IMR-90 (cell line): Measurements from ENCODE around the gene HNMT. TPM values are rescaled to one million over a fixed set of nuclear protein-coding genes. Genes with fewer than 3 reads are reported as not detected.

Experiments used
- ATAC-seq: fragments of 200-7000 bp; cut with Tn5 transposase; 2 replicates; pipeline ENCODE4 v1.9.1; 2020; ENCODE audit warnings: low read depth, mild to moderate bottlenecking, moderate library complexity
- BruUV-seq: library from RNA; stranded (reverse); fragments of 400-500 nt; replicated peaks from 2 replicates; lab custom pipeline; 2021; lab: Mats Ljungman, UMichigan
- CTCF ChIA-PET: fragments of 300-600 bp; formaldehyde crosslinking; extraction: SDS; loops from one replicate; lab custom pipeline; 2021; ENCODE audit warnings: antibody characterized with exemption; lab: Yijun Ruan, JAX
- POLR2A ChIA-PET: fragments of 300-600 bp; sonication (Branson Sonifier 250); formaldehyde crosslinking; loops from one replicate; lab custom pipeline; 2022; ENCODE audit warnings: antibody characterized with exemption; ENCODE audit not compliant: unreplicated experiment; lab: Charles Lee
- DNase-seq: peaks from one replicate; pipeline ENCODE4 v3.0.0; 2013
- H2AFZ ChIP-seq: replicated peaks from 2 replicates; pipeline ENCODE3; 2013; ENCODE audit warnings: low read length, mild to moderate bottlenecking; ENCODE audit not compliant: poor library complexity
- H2AK5ac ChIP-seq: 2 replicates; pipeline ENCODE4 v1.6.1; 2013; ENCODE audit warnings: low read depth, low read length, inconsistent platforms
- H2AK9ac ChIP-seq: replicated peaks from 2 replicates; pipeline ENCODE3; 2013; ENCODE audit warnings: mild to moderate bottlenecking, low read depth, low read length, moderate library complexity; ENCODE audit not compliant: poor library complexity
- H2BK120ac ChIP-seq: 2 replicates; pipeline ENCODE4 v1.6.1; 2013; ENCODE audit warnings: low read depth, low read length, inconsistent platforms
- H2BK15ac ChIP-seq: 3 replicates; pipeline ENCODE4 v1.6.1; 2013; ENCODE audit warnings: low read depth, low read length, inconsistent platforms
- H2BK20ac ChIP-seq: 2 replicates; pipeline ENCODE4 v1.6.1; 2013; ENCODE audit warnings: low read depth, mild to moderate bottlenecking, inconsistent platforms, low read length, moderate library complexity
- H2BK5ac ChIP-seq: 2 replicates; pipeline ENCODE4 v1.6.1; 2013; ENCODE audit warnings: mild to moderate bottlenecking, low read depth, low read length, inconsistent platforms; ENCODE audit not compliant: poor library complexity, severe bottlenecking
- H3K14ac ChIP-seq: replicated peaks from 2 replicates; pipeline ENCODE4 v1.6.1; 2013; ENCODE audit warnings: low read depth, low read length, inconsistent platforms
- H3K18ac ChIP-seq: 2 replicates; pipeline ENCODE4 v1.6.1; 2013; ENCODE audit warnings: low read depth, low read length, control low read depth
- H3K23ac ChIP-seq: 2 replicates; pipeline ENCODE4 v1.6.1; 2013; ENCODE audit warnings: low read depth, low read length, inconsistent platforms
- H3K27ac ChIP-seq: 2 replicates; pipeline ENCODE4 v1.5.1; 2013; ENCODE audit warnings: mild to moderate bottlenecking, control low read depth, low read length; ENCODE audit not compliant: insufficient read depth
- H3K27me3 ChIP-seq: 2 replicates; pipeline ENCODE4 v1.6.1; 2013; ENCODE audit warnings: low read length; ENCODE audit not compliant: control insufficient read depth, insufficient read depth
- H3K36me3 ChIP-seq: 2 replicates; pipeline ENCODE4 v1.6.1; 2013; ENCODE audit warnings: low read length, mixed read lengths; ENCODE audit not compliant: control insufficient read depth, insufficient read depth
- H3K4ac ChIP-seq: 2 replicates; pipeline ENCODE4 v1.6.1; 2013; ENCODE audit warnings: low read depth, low read length, inconsistent platforms
- H3K4me1 ChIP-seq: 2 replicates; pipeline ENCODE4 v1.6.1; 2013; ENCODE audit warnings: low read length, mixed read lengths; ENCODE audit not compliant: control insufficient read depth, insufficient read depth
- H3K4me2 ChIP-seq: 2 replicates; pipeline ENCODE4 v1.6.1; 2013; ENCODE audit warnings: low read depth, mild to moderate bottlenecking, control low read depth, low read length, moderate library complexity
- H3K4me3 ChIP-seq: 2 replicates; pipeline ENCODE4 v1.5.1; 2013; ENCODE audit warnings: low read depth, mild to moderate bottlenecking, control low read depth, low read length, moderate library complexity; ENCODE audit not compliant: insufficient read depth
- H3K56ac ChIP-seq: 2 replicates; pipeline ENCODE4 v1.6.1; 2013; ENCODE audit warnings: low read length, inconsistent platforms; ENCODE audit not compliant: insufficient read depth; ENCODE audit errors: extremely low read depth
- H3K79me1 ChIP-seq, 2 experiments: 2 replicates each; pipeline ENCODE4 v1.6.1; 2013; ENCODE audit warnings: low read length in 2 of 2, inconsistent platforms in 1 of 2, low read depth in 1 of 2
- H3K9ac ChIP-seq: 2 replicates; pipeline ENCODE4 v1.6.1; 2013; ENCODE audit warnings: low read depth, low read length, control low read depth
- H3K9me1 ChIP-seq: 2 replicates; pipeline ENCODE4 v1.6.1; 2013; ENCODE audit warnings: low read length, inconsistent platforms; ENCODE audit not compliant: insufficient read depth
- H3K9me3 ChIP-seq: 2 replicates; pipeline ENCODE4 v1.6.1; 2013; ENCODE audit warnings: low read length; ENCODE audit not compliant: control insufficient read depth, insufficient read depth
- H4K20me1 ChIP-seq: 2 replicates; pipeline ENCODE4 v1.6.1; 2013; ENCODE audit warnings: low read length, inconsistent platforms; ENCODE audit not compliant: insufficient read depth
- H4K5ac ChIP-seq: 2 replicates; pipeline ENCODE4 v1.6.1; 2013; ENCODE audit warnings: mild to moderate bottlenecking, low read depth, low read length, control low read depth
- H4K8ac ChIP-seq, 2 experiments: 2 replicates each; pipeline ENCODE4 v1.6.1; 2013; ENCODE audit warnings: low read depth in 2 of 2, low read length in 2 of 2, control low read depth in 1 of 2, inconsistent platforms in 1 of 2
- H4K91ac ChIP-seq: 2 replicates; pipeline ENCODE4 v1.6.1; 2013; ENCODE audit warnings: low read depth, low read length, inconsistent platforms; ENCODE audit not compliant: insufficient read depth
- NFE2L2 ChIP-seq: fragments of 150-350 bp; IDR thresholded peaks from 2 replicates; pipeline ENCODE4 v1.6.1; 2016; ENCODE audit warnings: low read depth, mild to moderate bottlenecking, low read length
- POLR2A ChIP-seq: IDR thresholded peaks from 2 replicates; pipeline ENCODE4 v1.6.1; 2012; ENCODE audit warnings: mild to moderate bottlenecking, low read depth, low read length
- RAD21 ChIP-seq: IDR thresholded peaks from 2 replicates; pipeline ENCODE4 v1.6.1; 2012; ENCODE audit warnings: low read length, improper control_type of control experiment
- SMC3 ChIP-seq: fragments of 150-350 bp; IDR thresholded peaks from 2 replicates; pipeline ENCODE4 v1.6.1; 2016; ENCODE audit warnings: low read depth, mild to moderate bottlenecking, antibody characterized with exemption, low read length, moderate library complexity
- USF2 ChIP-seq: fragments of 150-350 bp; IDR thresholded peaks from 2 replicates; pipeline ENCODE4 v1.6.1; 2017; ENCODE audit warnings: mild to moderate bottlenecking, antibody characterized with exemption, low read length, low read depth
- WGBS, 2 experiments: methylation state at CpG; one replicate each; pipeline versions ENCODE4 v1.1.5 to v1.1.7; 2013; ENCODE audit warnings: missing lambda C conversion rate in 2 of 2; ENCODE audit not compliant: insufficient read length in 1 of 2; ENCODE audit errors: extremely low coverage in 2 of 2; 5-methylcytosine and 5-hydroxymethylcytosine counted together
- dilution Hi-C: fragments of 300-500 bp; cut with HindIII; formaldehyde crosslinking; loops from one replicate; pipeline ENCODE4 v1.14.3; 2018; ENCODE audit warnings: low sequenced_read_pairs; ENCODE audit not compliant: unreplicated experiment
- in situ Hi-C: fragments of 300-500 bp; cut with MboI; formaldehyde crosslinking; loops from 3 replicates; pipeline ENCODE4 v1.14.3; 2019; ENCODE audit warnings: low sequenced_read_pairs, inconsistent platforms, mixed read lengths
- intact Hi-C: fragments of 100-400 bp; cut with micrococcal nuclease; formaldehyde crosslinking; loops from 2 replicates; pipeline ENCODE4 v1.10.0; 2022
- polyA plus RNA-seq, 3 experiments: library from polyadenylated mRNA; depleted of rRNA; stranded (reverse); fragments of >200 nt; gene quantifications; 2 replicates each; pipeline ENCODE4 v1.2.3, GENCODE V29; 2012; ENCODE audit warnings: low replicate concordance in 1 of 3
- total RNA-seq: library from RNA; depleted of rRNA; stranded (reverse); fragments of >200 nt; gene quantifications from 2 replicates; pipeline ENCODE4 v1.2.3, GENCODE V29; 2012

Gene HNMT
- total and polyA plus RNA-seq, 2 of the 4 experiments (the other 2 are of a cell fraction) = 6.4 to 14.2 TPM

GRCh38 chr2:138023976-138024375, 59.7 kb downstream of the HNMT start:
- Histone ChIP-seq H2BK5ac (no peak overlapping the region), H3K56ac (no peak overlapping the region), H3K23ac (no peak overlapping the region), H2BK120ac (no peak overlapping the region), H4K5ac (no peak overlapping the region), H3K4ac (no peak overlapping the region), H4K20me1 (no peaks in the 10 kb centered on the region), H3K4me3 (no peak overlapping the region), H3K36me3 (no peaks in the 10 kb centered on the region), H3K9me3 (no peaks in the 10 kb centered on the region), H2BK15ac (no peak overlapping the region), H3K18ac (no peak overlapping the region), H3K14ac (no peak overlapping the region), H3K9ac (no peak overlapping the region), H2AK5ac (no peak overlapping the region), H3K27ac (no peak overlapping the region), H2AFZ (no peak overlapping the region), H4K8ac (no peak overlapping the region), H2BK20ac (no peak overlapping the region), H3K9me1 (no peaks in the 10 kb centered on the region), H3K4me2 (no peak overlapping the region), H3K79me1 (no peaks in the 10 kb centered on the region), H3K27me3 (0 out of 2 replicates have a peak, but pooled peaks cover 2% of the 10 kb centered on the region), H4K91ac (no peak overlapping the region), H3K4me1 (no peaks in the 10 kb centered on the region), H2AK9ac (no peak overlapping the region)
- ATAC-seq = no peak
- BruUV-seq = no TSS peak
- TF ChIP-seq USF2 (no peak), NFE2L2 (no peak), POLR2A (no peak), SMC3 (no peak), RAD21 (no peak)
- ChIA-PET CTCF (no interaction called here), POLR2A (no interaction called here)
- WGBS, 2 experiments = no CpG with 5 or more reads among the region's 2 CpGs
- intact Hi-C loops (no loop called here), in situ Hi-C loops (no loop called here), dilution Hi-C loops (no loop called here)
- DNase-seq = no peak
